ENCODE measurements around the gene DCHS2. TPM values are rescaled to one million over a fixed set of nuclear protein-coding genes. Genes with fewer than 3 reads are reported as not detected.

The DCHS2 gene
- total and polyA plus RNA-seq, 5 experiments from 2014 or later = not detected

GRCh38 chr4:154345359-154345758 is 146.2 kb downstream of the DCHS2 start:
- H3K27me3 Mint-ChIP-seq = peaks cover 0 to 27% (median 5%) of the 10 kb centered on the region in 5 donors
- ATAC-seq (no peak), DNase-seq (no peak)
- no peak overlapping the region for H3K27ac Mint-ChIP-seq
- H3K4me3 Mint-ChIP-seq = no peak overlapping the region
- H3K36me3 Mint-ChIP-seq = no peaks in the 10 kb centered on the region
- POLR2A ChIA-PET = no interaction called here
- H3K9me3 Mint-ChIP-seq = peaks cover 0 to 2% (median 0%) of the 10 kb centered on the region in 9 donors
- no peaks in the 10 kb centered on the region for H3K4me1 Mint-ChIP-seq

GRCh38 chr4:154344686-154345085 is 146.9 kb downstream of the DCHS2 start:
- Mint-ChIP-seq H3K4me1 (no peaks in the 10 kb centered on the region), H3K27me3 (peaks cover 0 to 27% (median 6%) of the 10 kb centered on the region in 5 donors), H3K4me3 (no peak overlapping the region), H3K36me3 (no peaks in the 10 kb centered on the region), H3K9me3 (peaks cover 0 to 2% (median 0%) of the 10 kb centered on the region in 9 donors), H3K27ac (no peak overlapping the region)
- POLR2A ChIA-PET = no interaction called here
- DNase-seq (no peak), ATAC-seq (no peak)

GRCh38 chr4:154343651-154344050 is 147.9 kb downstream of the DCHS2 start:
- Mint-ChIP-seq H3K27me3 (peaks cover 0 to 27% (median 6%) of the 10 kb centered on the region in 5 donors), H3K27ac (no peak overlapping the region), H3K4me3 (no peak overlapping the region), H3K36me3 (no peaks in the 10 kb centered on the region), H3K9me3 (peaks cover 0 to 2% (median 0%) of the 10 kb centered on the region in 9 donors), H3K4me1 (no peaks in the 10 kb centered on the region)
- POLR2A ChIA-PET = no interaction called here
- DNase-seq (no peak), ATAC-seq (no peak)

- H3K4me1 Mint-ChIP-seq = no peaks in the 10 kb centered on the region
- ATAC-seq = no peak
- H3K9me3 Mint-ChIP-seq = peaks cover 0 to 2% (median 0%) of the 10 kb centered on the region in 9 donors
- POLR2A ChIA-PET = no interaction called here
- no peak overlapping the region for H3K4me3 Mint-ChIP-seq
- no peak for DNase-seq
- no peaks in the 10 kb centered on the region for H3K36me3 Mint-ChIP-seq
- no peak overlapping the region for H3K27ac Mint-ChIP-seq
- peaks cover 0 to 27% (median 3%) of the 10 kb centered on the region in 5 donors for H3K27me3 Mint-ChIP-seq
These were observed 150.2 kb downstream of the DCHS2 start for GRCh38 chr4:154341448-154341847.

- H3K4me3 Mint-ChIP-seq = no peak overlapping the region
These were observed 156.0 kb downstream of the DCHS2 start for GRCh38 chr4:154335588-154335987.

GRCh38 chr4:154332681-154333421 is 158.7 kb downstream of the DCHS2 start:
- POLR2A ChIA-PET = no interaction called here
- H3K27ac Mint-ChIP-seq = peak overlapping the region in 8 of 10 donors; percentile 26 to 94 (median 66)
- peak; percentile 33 to 80 (median 51) for DNase-seq
- ATAC-seq = peak; percentile 87 to 88
- H3K9me3 Mint-ChIP-seq = no peaks in the 10 kb centered on the region
- no peaks in the 10 kb centered on the region for H3K36me3 Mint-ChIP-seq
- peaks cover 8 to 16% (median 11%) of the 10 kb centered on the region in 4 donors for H3K4me1 Mint-ChIP-seq
- peaks cover 11 to 31% (median 16%) of the 10 kb centered on the region in 5 donors for H3K27me3 Mint-ChIP-seq
- peak overlapping the region; percentile 75 to 90 (median 86) for H3K4me3 Mint-ChIP-seq

More at GRCh38 chr4:154335588-154335987, 156.0 kb downstream of the DCHS2 start:
- POLR2A ChIA-PET = no interaction called here
- H3K4me1 Mint-ChIP-seq = peaks cover 8 to 16% (median 11%) of the 10 kb centered on the region in 4 donors
- ATAC-seq = no peak
- H3K27ac Mint-ChIP-seq = no peak overlapping the region
- peaks cover 0 to 15% (median 11%) of the 10 kb centered on the region in 5 donors for H3K27me3 Mint-ChIP-seq
- peaks cover 0 to under 1% (median 0%) of the 10 kb centered on the region in 9 donors for H3K9me3 Mint-ChIP-seq
- no peaks in the 10 kb centered on the region for H3K36me3 Mint-ChIP-seq
- DNase-seq = no peak

- Mint-ChIP-seq H3K9me3 (peaks cover 0 to 2% (median 0%) of the 10 kb centered on the region in 9 donors), H3K4me3 (no peak overlapping the region), H3K27me3 (peaks cover 16 to 46% (median 38%) of the 10 kb centered on the region in 5 donors), H3K4me1 (peaks cover 8 to 16% (median 11%) of the 10 kb centered on the region in 4 donors), H3K36me3 (no peaks in the 10 kb centered on the region), H3K27ac (no peak overlapping the region)
- DNase-seq (no peak), ATAC-seq (no peak)
- POLR2A ChIA-PET = no interaction called here
These were observed 161.7 kb downstream of the DCHS2 start for GRCh38 chr4:154329939-154330338.

GRCh38 chr4:154329268-154329868 is 162.2 kb downstream of the DCHS2 start:
- peaks cover 8 to 16% (median 11%) of the 10 kb centered on the region in 4 donors for H3K4me1 Mint-ChIP-seq
- H3K9me3 Mint-ChIP-seq = peaks cover 0 to 2% (median 0%) of the 10 kb centered on the region in 9 donors
- peaks cover 16 to 46% (median 40%) of the 10 kb centered on the region in 5 donors for H3K27me3 Mint-ChIP-seq
- H3K4me3 Mint-ChIP-seq = no peak overlapping the region
- H3K36me3 Mint-ChIP-seq = no peaks in the 10 kb centered on the region
- H3K27ac Mint-ChIP-seq = peak overlapping the region in 1 of 10 donors; percentile 7
- DNase-seq (no peak), ATAC-seq (no peak)
- POLR2A ChIA-PET = no interaction called here

- H3K4me3 Mint-ChIP-seq = no peak overlapping the region
- POLR2A ChIA-PET = no interaction called here
- H3K27me3 Mint-ChIP-seq = peaks cover 21 to 56% (median 43%) of the 10 kb centered on the region in 5 donors
- H3K36me3 Mint-ChIP-seq = no peaks in the 10 kb centered on the region
- ATAC-seq (no peak), DNase-seq (no peak)
- H3K27ac Mint-ChIP-seq = no peak overlapping the region
- peaks cover 0 to 2% (median 0%) of the 10 kb centered on the region in 9 donors for H3K9me3 Mint-ChIP-seq
- peaks cover 5 to 9% (median 7%) of the 10 kb centered on the region in 4 donors for H3K4me1 Mint-ChIP-seq
These were observed 163.6 kb downstream of the DCHS2 start for GRCh38 chr4:154328030-154328429.

- Mint-ChIP-seq H3K9me3 (peaks cover 0 to 12% (median 5%) of the 10 kb centered on the region in 9 donors), H3K4me3 (no peak overlapping the region), H3K27me3 (peaks cover 13 to 40% (median 18%) of the 10 kb centered on the region in 5 donors), H3K36me3 (peaks cover 0 to 10% (median 3%) of the 10 kb centered on the region in 3 donors), H3K4me1 (no peaks in the 10 kb centered on the region), H3K27ac (no peak overlapping the region)
- ATAC-seq = no peak
- POLR2A ChIA-PET = no interaction called here
- DNase-seq = no peak
These were observed 171.1 kb downstream of the DCHS2 start for GRCh38 chr4:154320521-154320920.

GRCh38 chr4:154319736-154320135 is 171.9 kb downstream of the DCHS2 start:
- Mint-ChIP-seq H3K4me1 (no peaks in the 10 kb centered on the region), H3K4me3 (no peak overlapping the region), H3K27ac (no peak overlapping the region), H3K9me3 (peaks cover 0 to 12% (median 5%) of the 10 kb centered on the region in 9 donors), H3K27me3 (peaks cover 12 to 35% (median 14%) of the 10 kb centered on the region in 5 donors), H3K36me3 (peaks cover 0 to 10% (median 3%) of the 10 kb centered on the region in 3 donors)
- DNase-seq = no peak
- POLR2A ChIA-PET = no interaction called here
- no peak for ATAC-seq

- Mint-ChIP-seq H3K27ac (no peak overlapping the region), H3K9me3 (peaks cover 0 to 12% (median 5%) of the 10 kb centered on the region in 9 donors), H3K4me1 (no peaks in the 10 kb centered on the region), H3K36me3 (peaks cover 0 to 10% (median 3%) of the 10 kb centered on the region in 3 donors), H3K27me3 (peaks cover 6 to 24% (median 11%) of the 10 kb centered on the region in 5 donors), H3K4me3 (no peak overlapping the region)
- DNase-seq (no peak), ATAC-seq (no peak)
- POLR2A ChIA-PET = no interaction called here
These were observed 174.2 kb downstream of the DCHS2 start for GRCh38 chr4:154317201-154317999.
